K562 (cell line): ENCODE results near the gene NACA2. TPM values are rescaled to one million over a fixed set of nuclear protein-coding genes. Genes with fewer than 3 reads are reported as not detected.
A peak's percentile ranks its signal among the peaks of the same experiment; 100 is the strongest.

Experiments
- ATAC-seq: fragments of 200-7000 bp; cut with Tn5 transposase; 3 replicates; pipeline ENCODE4 v1.9.1; 2020; ENCODE audit warnings: moderate library complexity
- BruUV-seq: library from RNA; stranded (reverse); fragments of 400-500 nt; replicated peaks from 2 replicates; lab custom pipeline; 2021; lab: Mats Ljungman, UMichigan
- CTCF ChIA-PET: fragments of 300-600 bp; formaldehyde crosslinking; extraction: SDS; loops from one replicate; lab custom pipeline; 2021; ENCODE audit warnings: low intra/inter-chr PET ratio; lab: Yijun Ruan, JAX
- POLR2A ChIA-PET: fragments of 300-600, 350-650 bp; sonication (Branson Sonifier 250); formaldehyde crosslinking; extraction: SDS; loops from one replicate; lab custom pipeline; 2021; ENCODE audit warnings: antibody characterized with exemption, inconsistent platforms; lab: Yijun Ruan, JAX
- DNase-seq, 4 experiments: peaks; one replicate each; pipeline versions ENCODE4 v3.0.0 to v3.0.0-alpha.2; 2011 to 2018; ENCODE audit warnings: low spot score in 3 of 4, mixed read lengths in 3 of 4; ENCODE audit errors: extremely low read depth in 1 of 4
- FAIRE-seq: peaks from 2 replicates; lab custom pipeline; 2011; peaks lifted over from hg19 to GRCh38; lab: Jason Lieb, UNC
- H2AFZ ChIP-seq: 2 replicates; pipeline ENCODE4 v1.6.0; 2011; ENCODE audit warnings: low read depth, low read length, control low read depth, inconsistent platforms
- H3K27ac ChIP-seq: fragments of 200-600 bp; 3 replicates; pipeline ENCODE4 v1.8.0; 2011; ENCODE audit warnings: low read depth, mild to moderate bottlenecking, control low read depth, inconsistent platforms, low read length, moderate library complexity, mixed read lengths; ENCODE audit errors: extremely low read depth
- H3K27me3 ChIP-seq, 2 experiments: fragments of 300-600 bp in 1 of 2; 2 replicates in 1 of 2; 3 replicates in 1 of 2; pipeline versions ENCODE4 v1.6.0 to v1.8.0; 2011; ENCODE audit warnings: inconsistent platforms in 2 of 2, low read length in 2 of 2, mild to moderate bottlenecking in 1 of 2, mixed read lengths in 1 of 2, moderate library complexity in 1 of 2; ENCODE audit not compliant: control insufficient read depth in 2 of 2, insufficient read depth in 2 of 2
- H3K36me3 ChIP-seq: fragments of 300-600 bp; 3 replicates; pipeline ENCODE4 v1.8.0; 2011; ENCODE audit warnings: mild to moderate bottlenecking, low read length, inconsistent platforms; ENCODE audit not compliant: control insufficient read depth, insufficient read depth
- H3K4me1 ChIP-seq, 2 experiments: fragments of 200-600 bp in 1 of 2; replicated peaks in 1 of 2; 2 replicates in 1 of 2; 3 replicates in 1 of 2; pipeline versions ENCODE4 v1.5.1 to v1.8.0; 2011; ENCODE audit warnings: inconsistent platforms in 2 of 2, low read length in 2 of 2, mild to moderate bottlenecking in 1 of 2, mixed read lengths in 1 of 2, moderate library complexity in 1 of 2; ENCODE audit not compliant: control insufficient read depth in 2 of 2, insufficient read depth in 2 of 2
- H3K4me2 ChIP-seq: 2 replicates; pipeline ENCODE4 v1.6.1; 2011; ENCODE audit warnings: low read length, control low read depth, inconsistent platforms, mixed read lengths; ENCODE audit not compliant: insufficient read depth
- H3K4me3 ChIP-seq: fragments of 200-600 bp; sonication (generic), shearing (Covaris generic); 2 replicates; pipeline ENCODE4 v1.5.1; 2016; ENCODE audit warnings: control low read depth, inconsistent platforms
- H3K79me2 ChIP-seq: fragments of 200-600 bp; 3 replicates; pipeline ENCODE4 v1.8.0; 2011; ENCODE audit warnings: low read length, inconsistent platforms; ENCODE audit not compliant: control insufficient read depth, insufficient read depth
- H3K9ac ChIP-seq, 2 experiments: 2 replicates each; pipeline versions ENCODE4 v1.6.0 to v1.6.1; 2011; ENCODE audit warnings: low read depth in 2 of 2, low read length in 2 of 2, control low read depth in 1 of 2, inconsistent platforms in 1 of 2, mild to moderate bottlenecking in 1 of 2, mixed read lengths in 1 of 2; ENCODE audit not compliant: insufficient read depth in 1 of 2
- H3K9me1 ChIP-seq: one replicate; pipeline ENCODE4 v1.6.0; 2011; ENCODE audit warnings: inconsistent platforms, mild to moderate bottlenecking, low read length, moderate library complexity; ENCODE audit not compliant: control insufficient read depth, insufficient read depth
- H3K9me3 ChIP-seq: replicated peaks from 2 replicates; pipeline ENCODE4 v1.5.1; 2011; ENCODE audit warnings: low read depth, low read length, inconsistent platforms; ENCODE audit not compliant: control insufficient read depth, insufficient read depth
- H4K20me1 ChIP-seq: replicated peaks from 2 replicates; pipeline ENCODE4 v1.6.1; 2011; ENCODE audit warnings: low read length, inconsistent platforms, mixed read lengths; ENCODE audit not compliant: control insufficient read depth, insufficient read depth
- CUX1 ChIP-seq: fragments of 200-800 bp; sonication (Bioruptor generic); IDR thresholded peaks from 2 replicates; pipeline ENCODE4 v1.6.1; 2016; ENCODE audit warnings: missing genetic modification characterization, missing compliant biosample characterization
- ZBTB11 ChIP-seq, 3 experiments: fragments of 200-800 bp in 1 of 3; fragments of 250-450 bp in 1 of 3; fragments of 450-650 bp in 1 of 3; sonication (Bioruptor Pico) in 1 of 3; sonication (Bioruptor generic) in 1 of 3; formaldehyde crosslinking in 1 of 3; IDR thresholded peaks; 2 replicates each; pipeline versions ENCODE4 v1.6.1 to v1.8.0; 2016 to 2022; ENCODE audit warnings: mild to moderate bottlenecking in 2 of 3, missing genetic modification characterization in 2 of 3, missing compliant biosample characterization in 1 of 3, moderate library complexity in 1 of 3
- WGBS: fragments of 100-300 bp; shearing (Covaris generic); methylation state at CpG from one replicate; pipeline ENCODE4 v1.1.6; 2016; ENCODE audit warnings: low coverage, mixed read lengths; ENCODE audit not compliant: insufficient coverage; ENCODE audit errors: missing lambda C conversion rate; 5-methylcytosine and 5-hydroxymethylcytosine counted together
- in situ Hi-C: fragments of 300-500 bp; cut with MboI; formaldehyde crosslinking; loops from 4 replicates; pipeline ENCODE4 v1.15.0; 2018; ENCODE audit warnings: inconsistent platforms, mixed read lengths
- intact Hi-C: fragments of 100-400 bp; cut with micrococcal nuclease; formaldehyde crosslinking; loops from 2 replicates; pipeline ENCODE4 v1.14.2; 2022
- polyA plus RNA-seq, 8 experiments: library from polyadenylated mRNA; depleted of rRNA in 4 of 8; stranded (reverse) in 5 of 8; unstranded in 3 of 8; fragments of >200 nt; fragmentation: Nextera tagmentation in 2 of 8; fragmentation: Illumina TruSeq in 1 of 8; extraction: Ambion mirVana in 2 of 8; extraction: Trizol in 1 of 8; gene quantifications; 2 replicates each; pipeline versions ENCODE4 v1.2.1 to v1.2.3, GENCODE V29; 2011 to 2014; ENCODE audit warnings: inconsistent platforms in 1 of 8, missing spikeins in 1 of 8
- total RNA-seq, 7 experiments: library from RNA; depleted of rRNA in 6 of 7; stranded (reverse); fragments of >200 nt in 6 of 7; fragmentation: Illumina TruSeq in 2 of 7; extraction: Trizol in 2 of 7; gene quantifications; 2 replicates each; pipeline versions ENCODE4 v1.2.1 to v1.2.3, GENCODE V29; 2011 to 2021; ENCODE audit warnings: low replicate concordance in 1 of 7

NACA2 gene
- total and polyA plus RNA-seq, 9 of the 15 experiments (the other 6 are each of a cell fraction or from before 2014, with no cell fraction given), result 0.13 to 0.29 (median 0.23) TPM; not detected in 4

- POLR2A ChIA-PET, result no interaction called here
- WGBS, result 0% methylated on average over 2 of the region's 2 CpGs
- no peaks in the 10 kb centered on the region for H3K9me1 ChIP-seq
- no peaks in the 10 kb centered on the region for H4K20me1 ChIP-seq
- H3K79me2 ChIP-seq, result no peaks in the 10 kb centered on the region
- H3K4me3 ChIP-seq, result no peak overlapping the region
- no TSS peak for BruUV-seq
- TF ChIP-seq ZBTB11 (CRISPR knock-in tag; IDR thresholded peaks at IDR 0.05) (peak in 1 of 3 experiments; percentile 87; a peak in 2 of 6 replicates), CUX1 (no peak)
- TF ChIP-seq, all 486 proteins: peak for 1
- Histone ChIP-seq H3K36me3 (no peaks in the 10 kb centered on the region), H2AFZ (no peak overlapping the region), H3K4me2 (no peak overlapping the region), H3K9me3 (no peaks in the 10 kb centered on the region), H3K9ac (no peak overlapping the region), H3K27me3 (0 out of 5 replicates have a peak, but pooled peaks cover 0 to 3% of the 10 kb centered on the region in 2 experiments), H3K27ac (no peak overlapping the region), H3K4me1 (no peaks in the 10 kb centered on the region)
- in situ Hi-C loops, result no loop called here
- intact Hi-C loops, result no loop called here
- CTCF ChIA-PET, result no interaction called here
- FAIRE-seq, result no peak
- no peak for ATAC-seq
- no peak for DNase-seq
These were observed 10.5 kb downstream of the NACA2 start for GRCh38 chr17:61580502-61580901.
